MM.1S (cell line): ENCODE data around the gene MEIOC.

Source experiments
- DNase-seq: peaks from one replicate; pipeline ENCODE4 v3.0.0-alpha.2; 2015
- H2AFZ ChIP-seq: fragments of 300-600 bp; sonication (generic); 2 replicates; pipeline ENCODE4 v1.6.0; 2016; ENCODE audit warnings: antibody characterized with exemption, low read length
- H3F3A ChIP-seq: fragments of 300-600 bp; sonication (generic); 2 replicates; pipeline ENCODE4 v1.6.1; 2016; ENCODE audit warnings: mild to moderate bottlenecking, antibody characterized with exemption, low read length, moderate library complexity, mixed read lengths; ENCODE audit not compliant: insufficient read depth
- H3K27ac ChIP-seq: fragments of 300-600 bp; sonication (generic); 2 replicates; pipeline ENCODE4 v1.5.1; 2016; ENCODE audit warnings: mild to moderate bottlenecking, low read length
- H3K27me3 ChIP-seq: fragments of 300-600 bp; sonication (generic); replicated peaks from 2 replicates; pipeline ENCODE4 v1.6.0; 2016; ENCODE audit warnings: low read length; ENCODE audit not compliant: insufficient read depth
- H3K36me3 ChIP-seq: fragments of 300-600 bp; sonication (generic); replicated peaks from 2 replicates; pipeline ENCODE4 v1.6.1; 2016; ENCODE audit warnings: mild to moderate bottlenecking, low read length, mixed read lengths; ENCODE audit not compliant: insufficient read depth
- H3K4me1 ChIP-seq: fragments of 300-600 bp; sonication (generic); 2 replicates; pipeline ENCODE4 v1.6.1; 2016; ENCODE audit warnings: low read length, mixed read lengths
- H3K4me2 ChIP-seq: fragments of 300-600 bp; sonication (generic); 2 replicates; pipeline ENCODE4 v1.6.0; 2016; ENCODE audit warnings: low read depth, low read length
- H3K4me3 ChIP-seq: fragments of 300-600 bp; sonication (generic); 2 replicates; pipeline ENCODE4 v1.5.1; 2016; ENCODE audit warnings: low read length, mixed read lengths
- H3K79me2 ChIP-seq: fragments of 300-600 bp; sonication (generic); 2 replicates; pipeline ENCODE4 v1.6.1; 2016; ENCODE audit warnings: mixed run types, low read length, mixed read lengths
- H3K9ac ChIP-seq: fragments of 300-600 bp; sonication (generic); 2 replicates; pipeline ENCODE4 v1.6.1; 2016; ENCODE audit warnings: low read length, mixed read lengths
- H3K9me2 ChIP-seq: fragments of 300-600 bp; sonication (generic); replicated peaks from 2 replicates; pipeline ENCODE4 v1.6.1; 2016; ENCODE audit warnings: mild to moderate bottlenecking, low read length, mixed read lengths; ENCODE audit not compliant: insufficient read depth
- H3K9me3 ChIP-seq: fragments of 300-600 bp; sonication (generic); replicated peaks from 2 replicates; pipeline ENCODE4 v1.6.1; 2016; ENCODE audit warnings: mild to moderate bottlenecking, low read length, mixed read lengths; ENCODE audit not compliant: insufficient read depth
- H4K20me1 ChIP-seq: fragments of 300-600 bp; sonication (generic); 2 replicates; pipeline ENCODE4 v1.6.1; 2016; ENCODE audit warnings: mild to moderate bottlenecking, low read length, moderate library complexity, mixed read lengths; ENCODE audit not compliant: insufficient read depth
- CTCF ChIP-seq: fragments of 300-600 bp; sonication (generic); IDR thresholded peaks from 2 replicates; pipeline ENCODE4 v1.5.1; 2016; ENCODE audit warnings: antibody characterized with exemption, low read length, mixed read lengths
- EZH2 ChIP-seq: fragments of 300-600 bp; sonication (generic); optimal IDR thresholded peaks from 2 replicates; pipeline ENCODE3; 2017; ENCODE audit warnings: low read depth, mild to moderate bottlenecking, antibody characterized with exemption, low read length, mixed read lengths
- EZH2phosphoT487 ChIP-seq: fragments of 300-600 bp; sonication (generic); IDR thresholded peaks from 2 replicates; pipeline ENCODE4 v1.6.1; 2018; ENCODE audit warnings: antibody characterized with exemption, low read length

The MEIOC gene

GRCh38 chr17:44608727-44609435, 47.4 kb upstream of the MEIOC start:
- H3K9ac ChIP-seq, result no peak overlapping the region
- no peak overlapping the region for H3K4me2 ChIP-seq
- H2AFZ ChIP-seq, result no peak overlapping the region
- no peak overlapping the region for H3K4me3 ChIP-seq
- H4K20me1 ChIP-seq, result no peaks in the 10 kb centered on the region
- TF ChIP-seq EZH2 (no peak), EZH2phosphoT487 (no peak), CTCF (no peak)
- H3K79me2 ChIP-seq, result no peaks in the 10 kb centered on the region
- H3K36me3 ChIP-seq, result no peaks in the 10 kb centered on the region
- no peaks in the 10 kb centered on the region for H3F3A ChIP-seq
- no peaks in the 10 kb centered on the region for H3K4me1 ChIP-seq
- H3K9me3 ChIP-seq, result no peaks in the 10 kb centered on the region
- H3K27ac ChIP-seq, result no peak overlapping the region
- no peaks in the 10 kb centered on the region; the same call in 1 of the 2 replicates for H3K27me3 ChIP-seq
- DNase-seq, result no peak
- H3K9me2 ChIP-seq, result no peaks in the 10 kb centered on the region

GRCh38 chr17:44610331-44610730, 45.9 kb upstream of the MEIOC start:
- TF ChIP-seq EZH2, result no peak
- TF ChIP-seq EZH2phosphoT487, result no peak
- TF ChIP-seq CTCF, result no peak
- Histone ChIP-seq H3K27ac (no peak overlapping the region), H3K36me3 (no peaks in the 10 kb centered on the region), H3K4me1 (no peaks in the 10 kb centered on the region), H3F3A (no peaks in the 10 kb centered on the region), H2AFZ (no peak overlapping the region), H3K27me3 (no peaks in the 10 kb centered on the region; the same call in 1 of the 2 replicates), H3K9me2 (no peaks in the 10 kb centered on the region), H3K79me2 (no peaks in the 10 kb centered on the region), H3K9me3 (no peaks in the 10 kb centered on the region), H4K20me1 (no peaks in the 10 kb centered on the region), H3K4me3 (no peak overlapping the region), H3K4me2 (no peak overlapping the region), H3K9ac (no peak overlapping the region)
- DNase-seq, result no peak

GRCh38 chr17:44610871-44611270, 45.4 kb upstream of the MEIOC start:
- no peaks in the 10 kb centered on the region for H3K9me3 ChIP-seq
- H3K27me3 ChIP-seq, result no peaks in the 10 kb centered on the region
- no peak overlapping the region for H3K4me3 ChIP-seq
- H3K79me2 ChIP-seq, result no peaks in the 10 kb centered on the region
- no peaks in the 10 kb centered on the region for H4K20me1 ChIP-seq
- no peak overlapping the region for H2AFZ ChIP-seq
- no peak overlapping the region for H3K9ac ChIP-seq
- no peaks in the 10 kb centered on the region for H3K36me3 ChIP-seq
- H3K4me1 ChIP-seq, result no peaks in the 10 kb centered on the region
- DNase-seq, result no peak
- no peak overlapping the region for H3K27ac ChIP-seq
- no peaks in the 10 kb centered on the region for H3K9me2 ChIP-seq
- H3K4me2 ChIP-seq, result no peak overlapping the region
- H3F3A ChIP-seq, result no peaks in the 10 kb centered on the region
- TF ChIP-seq EZH2phosphoT487 (no peak), EZH2 (no peak), CTCF (no peak)
